Thyroid gland (tissue), 4 donors: Measurements from ENCODE around the gene GSTO2.

ENCODE experiments used
- CTCF ChIP-seq, 6 experiments: fragments of 200-600 bp in 3 of 6; fragments of 450-650 bp in 3 of 6; sonication (generic) in 3 of 6; IDR thresholded peaks; one replicate each; pipeline ENCODE4 v1.5.1; 2016 to 2019; ENCODE audit warnings: antibody characterized with exemption in 6 of 6, mild to moderate bottlenecking in 2 of 6, inconsistent platforms in 1 of 6, moderate library complexity in 1 of 6
- POLR2A ChIP-seq, 2 donors: fragments of 450-650 bp; IDR thresholded peaks; one replicate each; pipeline ENCODE4 v1.6.1; 2017; ENCODE audit warnings: antibody characterized with exemption in 2 of 2, mild to moderate bottlenecking in 2 of 2, moderate library complexity in 1 of 2

- TF ChIP-seq CTCF (IDR thresholded peaks at IDR 0.05) (no peak), POLR2A (IDR thresholded peaks at IDR 0.05) (no peak)
Measured at GRCh38 chr10:104304927-104305326, 35.9 kb downstream of the GSTO2 start.
